H1 (cell line): ENCODE results near the gene LY6G6F. TPM values are rescaled to one million over a fixed set of nuclear protein-coding genes. Genes with fewer than 3 reads are reported as not detected.

ENCODE experiments used
- GTF2F1 ChIP-seq: IDR thresholded peaks from 2 replicates; pipeline ENCODE4 v1.6.1; 2012; ENCODE audit warnings: low read depth, low read length, improper control_type of control experiment, borderline replicate concordance
- HDAC2 ChIP-seq, 2 experiments: fragments of 300-600 bp in 1 of 2; sonication (generic) in 1 of 2; IDR thresholded peaks; 2 replicates each; pipeline ENCODE4 v1.6.1; 2011 to 2012; ENCODE audit warnings: low read depth in 2 of 2, low read length in 2 of 2, mild to moderate bottlenecking in 2 of 2, moderate library complexity in 2 of 2, borderline replicate concordance in 1 of 2, inconsistent platforms in 1 of 2
- MAFK ChIP-seq: IDR thresholded peaks from 2 replicates; pipeline ENCODE4 v1.6.1; 2012; ENCODE audit warnings: low read depth, mild to moderate bottlenecking, improper control_type of control experiment, low read length
- NRF1 ChIP-seq: IDR thresholded peaks from 2 replicates; pipeline ENCODE4 v1.6.1; 2011; ENCODE audit warnings: mild to moderate bottlenecking, low read depth, low read length, improper control_type of control experiment
- RBBP5 ChIP-seq: IDR thresholded peaks from 2 replicates; pipeline ENCODE4 v1.7.1; 2012; ENCODE audit warnings: low read depth, mild to moderate bottlenecking, inconsistent platforms, low read length, moderate library complexity, borderline replicate concordance
- SRF ChIP-seq: IDR thresholded peaks from 2 replicates; pipeline ENCODE4 v1.6.1; 2011; ENCODE audit warnings: mild to moderate bottlenecking, low read depth, low read length, moderate library complexity
- SUZ12 ChIP-seq: fragments of 200-600 bp; sonication (generic); IDR thresholded peaks from 2 replicates; pipeline ENCODE4 v1.6.1; 2012; ENCODE audit warnings: mild to moderate bottlenecking, inconsistent platforms, low read length, moderate library complexity, mixed read lengths
- TAF1 ChIP-seq: IDR thresholded peaks from 2 replicates; pipeline ENCODE4 v1.6.1; 2011; ENCODE audit warnings: mild to moderate bottlenecking, low read depth, low read length
- TCF12 ChIP-seq: IDR thresholded peaks from 2 replicates; pipeline ENCODE4 v1.6.1; 2011; ENCODE audit warnings: low read depth, mild to moderate bottlenecking, low read length
- polyA plus RNA-seq, 7 experiments: library from polyadenylated mRNA; depleted of rRNA in 3 of 7; stranded (reverse) in 5 of 7; unstranded in 2 of 7; fragments of >200 nt in 5 of 7; fragments of 200-250 nt in 2 of 7; gene quantifications; 1 replicate in 5 of 7; 2 replicates in 1 of 7; 4 replicates in 1 of 7; pipeline versions ENCODE4 v1.2.1 to v1.2.3, GENCODE V29; 2011 to 2013; ENCODE audit warnings: missing spikeins in 2 of 7, mixed read lengths in 2 of 7
- total RNA-seq: library from RNA; stranded (reverse); fragmentation: NEBNext Ultra II Directional; extraction: Animal tissue kit (Norgen Biotek cat#: 25700); gene quantifications from 2 replicates; pipeline ENCODE4 v1.2.1, GENCODE V29; 2021

The LY6G6F gene
- total and polyA plus RNA-seq, 2 of the 8 experiments (the other 6 are each of a cell fraction or from before 2014, with no cell fraction given) = not detected

GRCh38 chr6:31715022-31715958, 8.6 kb downstream of the LY6G6F start, which contains the start of gene LY6G6D (continued):
- TF ChIP-seq SRF (no peak), TAF1 (no peak), RBBP5 (no peak), TCF12 (no peak), SUZ12 (no peak), NRF1 (no peak), MAFK (no peak), HDAC2 (IDR thresholded peaks at IDR 0.05; ENCODE audit: borderline replicate concordance in 1 of 2, low read depth in 2 of 2, low read length in 2 of 2) (no peak), GTF2F1 (no peak)
